HK-2 (cell line): ENCODE measurements around the gene POM121C.
"Not testable (repeated sequence)": the region's sequence is repeated elsewhere in the genome, so short reads cannot be mapped to it uniquely, and the experiment has no call there.

Experiments used
- DNase-seq: peaks from one replicate; pipeline ENCODE4 v3.0.0-alpha.2; 2018; ENCODE audit not compliant: unreplicated experiment

POM121C gene

GRCh38 chr7:75393194-75393593, 92.9 kb downstream of the POM121C start:
- not testable (repeated sequence) for DNase-seq

DNA sequence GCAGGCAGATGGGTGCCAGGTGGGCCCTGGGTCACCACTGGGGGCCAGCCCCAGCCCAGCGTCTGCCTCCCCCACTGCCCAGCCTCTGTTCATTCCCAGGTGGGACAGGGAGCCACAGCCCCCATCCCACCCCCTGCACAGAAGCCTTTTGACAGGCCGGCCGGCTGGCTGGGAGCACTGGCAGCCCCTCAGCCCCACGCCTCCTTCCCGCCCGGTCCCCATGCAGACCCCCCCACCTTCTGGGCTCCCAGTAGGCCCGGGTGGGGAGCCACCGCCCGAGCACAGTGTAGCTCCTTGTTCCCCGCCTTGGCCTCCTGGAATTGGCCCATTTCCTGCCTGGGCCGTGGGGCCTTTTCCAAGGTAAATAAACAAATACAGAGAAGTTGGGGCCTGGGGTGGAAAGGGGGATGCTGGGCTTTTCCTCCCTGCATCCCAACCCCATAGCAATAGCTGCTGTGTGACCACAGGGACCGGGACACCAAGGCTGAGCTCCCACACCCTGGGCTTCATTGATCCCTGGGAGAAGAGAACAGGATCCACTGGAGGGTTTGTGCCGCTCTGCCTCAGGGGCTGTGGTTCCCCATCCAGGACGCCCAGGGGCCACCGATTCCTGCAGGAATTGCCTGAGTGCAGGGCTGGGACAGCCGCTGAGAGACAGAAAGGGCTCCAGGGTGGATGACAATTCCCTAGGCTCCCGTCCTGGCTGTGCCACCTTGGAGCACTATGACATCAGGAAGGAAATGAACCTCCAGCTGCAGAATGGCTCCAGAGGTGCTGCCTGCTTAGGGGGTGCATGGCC, 111.4 kb downstream of the POM121C start:
- DNase-seq = not testable (repeated sequence)

- not testable (repeated sequence) for DNase-seq
Observed at GRCh38 chr7:75374144-75374518, 112.0 kb downstream of the POM121C start.

DNA sequence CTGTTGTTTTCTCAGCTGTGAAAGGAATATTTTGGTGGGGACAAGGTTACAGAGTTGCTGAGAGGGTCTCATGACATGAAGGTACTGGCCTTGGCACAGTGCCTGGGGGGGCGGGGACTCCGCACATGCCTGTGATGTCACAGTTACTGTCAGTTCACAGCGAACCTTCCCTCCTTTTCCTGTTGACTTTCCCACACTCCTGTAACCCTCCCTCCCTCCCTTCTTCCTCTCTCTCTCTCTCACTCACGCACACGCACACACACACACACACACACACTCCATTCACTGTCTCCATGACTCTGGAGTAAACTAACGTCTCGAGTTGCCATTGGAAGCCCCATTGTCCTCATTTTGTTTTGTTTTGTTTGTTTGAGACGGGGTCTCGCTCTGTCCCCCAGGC, 118.8 kb downstream of the POM121C start:
- DNase-seq = not testable (repeated sequence)
